ENCODE data around the gene CCDC149.

Gene CCDC149

GRCh38 chr4:24865401-24865800 lies 47.4 kb downstream of the CCDC149 start:
- TF ChIP-seq, protein P1, sequence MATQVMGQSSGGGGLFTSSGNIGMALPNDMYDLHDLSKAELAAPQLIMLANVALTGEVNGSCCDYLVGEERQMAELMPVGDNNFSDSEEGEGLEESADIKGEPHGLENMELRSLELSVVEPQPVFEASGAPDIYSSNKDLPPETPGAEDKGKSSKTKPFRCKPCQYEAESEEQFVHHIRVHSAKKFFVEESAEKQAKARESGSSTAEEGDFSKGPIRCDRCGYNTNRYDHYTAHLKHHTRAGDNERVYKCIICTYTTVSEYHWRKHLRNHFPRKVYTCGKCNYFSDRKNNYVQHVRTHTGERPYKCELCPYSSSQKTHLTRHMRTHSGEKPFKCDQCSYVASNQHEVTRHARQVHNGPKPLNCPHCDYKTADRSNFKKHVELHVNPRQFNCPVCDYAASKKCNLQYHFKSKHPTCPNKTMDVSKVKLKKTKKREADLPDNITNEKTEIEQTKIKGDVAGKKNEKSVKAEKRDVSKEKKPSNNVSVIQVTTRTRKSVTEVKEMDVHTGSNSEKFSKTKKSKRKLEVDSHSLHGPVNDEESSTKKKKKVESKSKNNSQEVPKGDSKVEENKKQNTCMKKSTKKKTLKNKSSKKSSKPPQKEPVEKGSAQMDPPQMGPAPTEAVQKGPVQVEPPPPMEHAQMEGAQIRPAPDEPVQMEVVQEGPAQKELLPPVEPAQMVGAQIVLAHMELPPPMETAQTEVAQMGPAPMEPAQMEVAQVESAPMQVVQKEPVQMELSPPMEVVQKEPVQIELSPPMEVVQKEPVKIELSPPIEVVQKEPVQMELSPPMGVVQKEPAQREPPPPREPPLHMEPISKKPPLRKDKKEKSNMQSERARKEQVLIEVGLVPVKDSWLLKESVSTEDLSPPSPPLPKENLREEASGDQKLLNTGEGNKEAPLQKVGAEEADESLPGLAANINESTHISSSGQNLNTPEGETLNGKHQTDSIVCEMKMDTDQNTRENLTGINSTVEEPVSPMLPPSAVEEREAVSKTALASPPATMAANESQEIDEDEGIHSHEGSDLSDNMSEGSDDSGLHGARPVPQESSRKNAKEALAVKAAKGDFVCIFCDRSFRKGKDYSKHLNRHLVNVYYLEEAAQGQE (IDR thresholded peaks at IDR 0.05; ENCODE audit: insufficient read depth in 1 of 2, low read depth in 2 of 2, low read length in 2 of 2) = no peak
- no peak for TF ChIP-seq POLR2AphosphoS5 (IDR thresholded peaks at IDR 0.05; ENCODE audit: low read depth, low read length)
- TF ChIP-seq SIN3A (IDR thresholded peaks at IDR 0.05; ENCODE audit: borderline replicate concordance, insufficient read depth, low read length) = no peak
- TF ChIP-seq TAF1 (IDR thresholded peaks at IDR 0.05; ENCODE audit: borderline replicate concordance, insufficient read depth, low read length) = no peak
- no peak for TF ChIP-seq FOXP2 (optimal IDR thresholded peaks at IDR 0.05; ENCODE audit: borderline replicate concordance, extremely low read depth, extremely low read length, insufficient read depth)

DNA sequence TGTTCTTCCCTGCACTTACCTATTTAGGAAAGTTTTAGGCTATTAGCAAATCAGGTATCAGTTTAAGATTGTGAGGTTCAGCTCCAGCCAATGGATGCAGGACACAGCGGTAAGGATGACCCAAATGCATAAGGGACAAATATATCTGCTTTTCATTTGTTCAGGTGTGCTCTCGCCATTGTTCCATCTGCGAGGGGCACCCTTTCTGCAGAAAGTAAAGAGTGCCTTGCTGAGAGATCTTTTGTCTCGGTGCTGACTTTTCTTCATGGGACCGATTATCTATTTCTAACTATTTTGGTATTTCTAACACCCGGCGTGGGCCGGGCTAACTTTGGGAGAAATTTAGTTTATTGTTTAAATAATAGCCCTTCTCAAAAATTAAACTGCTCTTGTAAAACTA lies 49.0 kb downstream of the CCDC149 start:
- no peak for TF ChIP-seq POLR2AphosphoS5 (IDR thresholded peaks at IDR 0.05; ENCODE audit: low read depth, low read length)
- no peak for TF ChIP-seq FOXP2 (optimal IDR thresholded peaks at IDR 0.05; ENCODE audit: borderline replicate concordance, extremely low read depth, extremely low read length, insufficient read depth)
- TF ChIP-seq TAF1 (IDR thresholded peaks at IDR 0.05; ENCODE audit: borderline replicate concordance, insufficient read depth, low read length) = no peak
- no peak for TF ChIP-seq SIN3A (IDR thresholded peaks at IDR 0.05; ENCODE audit: borderline replicate concordance, insufficient read depth, low read length)
- TF ChIP-seq, protein P1 (IDR thresholded peaks at IDR 0.05; ENCODE audit: insufficient read depth in 1 of 2, low read depth in 2 of 2, low read length in 2 of 2) = no peak

GRCh38 chr4:24862073-24862751 lies 50.6 kb downstream of the CCDC149 start:
- TF ChIP-seq SIN3A (IDR thresholded peaks at IDR 0.05; ENCODE audit: borderline replicate concordance, insufficient read depth, low read length) (no peak), POLR2AphosphoS5 (IDR thresholded peaks at IDR 0.05; ENCODE audit: low read depth, low read length) (no peak), FOXP2 (optimal IDR thresholded peaks at IDR 0.05; ENCODE audit: borderline replicate concordance, extremely low read depth, extremely low read length, insufficient read depth) (no peak), TAF1 (IDR thresholded peaks at IDR 0.05; ENCODE audit: borderline replicate concordance, insufficient read depth, low read length) (no peak)
- TF ChIP-seq, protein P1 (IDR thresholded peaks at IDR 0.05; ENCODE audit: insufficient read depth in 1 of 2, low read depth in 2 of 2, low read length in 2 of 2) = no peak

- TF ChIP-seq, protein P1 (IDR thresholded peaks at IDR 0.05; ENCODE audit: insufficient read depth in 1 of 2, low read depth in 2 of 2, low read length in 2 of 2) = no peak
- TF ChIP-seq TAF1 (IDR thresholded peaks at IDR 0.05; ENCODE audit: borderline replicate concordance, insufficient read depth, low read length) (no peak), POLR2AphosphoS5 (IDR thresholded peaks at IDR 0.05; ENCODE audit: low read depth, low read length) (no peak), FOXP2 (optimal IDR thresholded peaks at IDR 0.05; ENCODE audit: borderline replicate concordance, extremely low read depth, extremely low read length, insufficient read depth) (no peak), SIN3A (IDR thresholded peaks at IDR 0.05; ENCODE audit: borderline replicate concordance, insufficient read depth, low read length) (no peak)
These were observed 54.3 kb downstream of the CCDC149 start for GRCh38 chr4:24858550-24858949.
